Panc1 (cell line): ENCODE results near the gene CNOT4.

Experiments
- CTCF ChIP-seq: fragments of 450-650 bp; IDR thresholded peaks from 2 replicates; pipeline ENCODE4 v1.5.1; 2017; ENCODE audit warnings: mild to moderate bottlenecking
- POLR2AphosphoS5 ChIP-seq: IDR thresholded peaks from 2 replicates; pipeline ENCODE4 v1.6.1; 2012; ENCODE audit warnings: mild to moderate bottlenecking, low read depth, low read length, moderate library complexity
- SIN3A ChIP-seq: IDR thresholded peaks from 2 replicates; pipeline ENCODE4 v1.6.1; 2012; ENCODE audit warnings: low read depth, mild to moderate bottlenecking, low read length, moderate library complexity, borderline replicate concordance; ENCODE audit not compliant: insufficient read depth

GRCh38 chr7:135475521-135475920 lies 34.4 kb downstream of the CNOT4 start:
- TF ChIP-seq CTCF (no peak), SIN3A (no peak), POLR2AphosphoS5 (no peak)
